Measurements from ENCODE around the gene RND2.

DNA sequence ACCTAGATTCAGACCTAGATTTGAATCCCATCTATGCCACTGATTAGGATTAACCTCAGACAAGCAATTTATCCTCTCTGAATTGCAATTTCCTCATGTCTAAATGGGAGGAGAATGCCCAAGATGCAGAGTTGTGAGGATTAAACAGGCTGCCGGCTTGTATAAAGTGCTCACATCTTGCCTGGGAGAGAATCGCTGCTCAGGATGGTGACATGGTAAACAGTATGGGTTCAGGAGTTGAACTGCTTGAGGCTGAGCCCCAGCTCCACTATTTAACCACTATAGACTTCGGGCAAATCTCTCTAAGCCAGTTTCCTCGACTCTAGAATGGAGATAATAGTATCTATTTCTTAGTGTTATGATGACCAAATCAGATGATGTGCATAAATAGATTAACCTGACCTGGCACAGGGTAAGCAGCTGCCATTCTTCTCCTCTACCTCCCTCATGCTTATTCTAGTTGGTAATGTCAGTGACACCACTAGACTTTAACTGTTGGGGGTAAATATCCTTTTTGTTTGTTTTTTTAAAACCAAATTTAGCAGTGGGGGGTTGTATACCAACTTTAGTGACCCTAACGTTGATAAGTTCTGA is 27.5 kb upstream of the RND2 start:
- no peak for TF ChIP-seq RFX5 (IDR thresholded peaks at IDR 0.05; ENCODE audit: low read depth, low read length)
- no peak for TF ChIP-seq ESRRA (IDR thresholded peaks at IDR 0.05; ENCODE audit: borderline replicate concordance, low read depth)
- TF ChIP-seq SETDB1 (IDR thresholded peaks at IDR 0.05; ENCODE audit: low read length): no peak
- no peak for TF ChIP-seq MAFF (IDR thresholded peaks at IDR 0.05; ENCODE audit: low read length)
- no peak for TF ChIP-seq JUND (IDR thresholded peaks at IDR 0.05; ENCODE audit: borderline replicate concordance, low read depth, low read length)
- no peak for TF ChIP-seq JUND (tag; IDR thresholded peaks at IDR 0.05; ENCODE audit: borderline replicate concordance, low read depth, low read length)

Measured in K562 (cell line).